Endothelial cell (in vitro differentiated cells): ENCODE data around the gene FGFR4. TPM values are rescaled to one million over a fixed set of nuclear protein-coding genes. Genes with fewer than 3 reads are reported as not detected.

Source experiments
- DNase-seq: peaks from one replicate; pipeline ENCODE4 v3.0.0; 2021; ENCODE audit warnings: low spot score
- H3K27ac Mint-ChIP-seq: one replicate; pipeline ENCODE4 v1.8.0; 2021; ENCODE audit warnings: mixed read lengths, inconsistent platforms; ENCODE audit not compliant: unreplicated experiment
- H3K27me3 Mint-ChIP-seq: one replicate; pipeline ENCODE4 v1.8.0; 2021; ENCODE audit warnings: mild to moderate bottlenecking, moderate library complexity, mixed read lengths, inconsistent platforms; ENCODE audit not compliant: unreplicated experiment
- H3K36me3 Mint-ChIP-seq: one replicate; pipeline ENCODE4 v1.8.0; 2021; ENCODE audit warnings: mild to moderate bottlenecking, low read depth, mixed read lengths, inconsistent platforms; ENCODE audit not compliant: unreplicated experiment
- H3K4me1 Mint-ChIP-seq: one replicate; pipeline ENCODE4 v1.8.0; 2021; ENCODE audit warnings: mild to moderate bottlenecking, mixed read lengths, inconsistent platforms; ENCODE audit not compliant: unreplicated experiment
- H3K4me3 Mint-ChIP-seq: one replicate; pipeline ENCODE4 v1.8.0; 2021; ENCODE audit warnings: mild to moderate bottlenecking, mixed read lengths, inconsistent platforms; ENCODE audit not compliant: unreplicated experiment
- H3K9me3 Mint-ChIP-seq: one replicate; pipeline ENCODE4 v1.8.0; 2021; ENCODE audit warnings: mixed read lengths, inconsistent platforms; ENCODE audit not compliant: unreplicated experiment
- CTCF ChIP-seq: fragments of 200-600 bp; sonication (generic); IDR thresholded peaks from one replicate; pipeline ENCODE4 v1.5.0; 2021; ENCODE audit warnings: antibody characterized with exemption; ENCODE audit not compliant: unreplicated experiment
- total RNA-seq: library from RNA; stranded (reverse); fragmentation: NEBNext Ultra II Directional; extraction: Animal tissue kit (Norgen Biotek cat#: 25700); gene quantifications from one replicate; pipeline ENCODE4 v1.2.1, GENCODE V29; 2021; ENCODE audit not compliant: unreplicated experiment

FGFR4 gene
- total RNA-seq, 1 donor from 2014 or later = 11.0 TPM

- Mint-ChIP-seq H3K27ac (no peak overlapping the region), H3K27me3 (peaks cover 8% of the 10 kb centered on the region), H3K4me3 (no peak overlapping the region), H3K9me3 (no peaks in the 10 kb centered on the region), H3K4me1 (peaks cover 18% of the 10 kb centered on the region), H3K36me3 (no peaks in the 10 kb centered on the region)
- TF ChIP-seq CTCF = no peak
- DNase-seq = no peak
Observed at GRCh38 chr5:177096162-177097015, 9.7 kb downstream of the FGFR4 start.

GRCh38 chr5:177097016-177097985 lies 10.6 kb downstream of the FGFR4 start:
- Mint-ChIP-seq H3K4me1 (peaks cover 18% of the 10 kb centered on the region), H3K36me3 (no peaks in the 10 kb centered on the region)

DNA sequence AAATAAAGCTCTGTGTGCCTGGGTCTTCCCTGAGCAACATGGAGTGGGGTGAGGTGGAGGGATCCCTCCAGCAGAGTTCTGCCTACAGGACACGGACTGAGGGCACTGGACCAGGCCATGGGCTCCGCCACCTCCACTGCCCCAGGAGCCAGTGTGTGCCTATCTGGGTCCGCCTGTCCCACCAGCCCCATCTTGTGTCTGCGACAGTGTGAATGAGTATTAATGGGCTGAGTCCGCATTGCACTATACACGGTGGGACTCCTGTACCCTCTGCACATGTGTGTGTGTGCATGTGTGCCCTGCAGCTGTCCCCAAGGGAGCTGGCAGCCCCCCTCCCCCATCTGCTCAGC lies 11.4 kb downstream of the FGFR4 start:
- TF ChIP-seq CTCF = no peak
- DNase-seq = no peak
- peaks cover 18% of the 10 kb centered on the region for H3K4me1 Mint-ChIP-seq
- peaks cover 1% of the 10 kb centered on the region for H3K27me3 Mint-ChIP-seq
- H3K27ac Mint-ChIP-seq = no peak overlapping the region
- no peaks in the 10 kb centered on the region for H3K36me3 Mint-ChIP-seq
- no peak overlapping the region for H3K4me3 Mint-ChIP-seq
- no peaks in the 10 kb centered on the region for H3K9me3 Mint-ChIP-seq

More at GRCh38 chr5:177097016-177097985, 10.6 kb downstream of the FGFR4 start:
- Mint-ChIP-seq H3K27me3 (peaks cover 1% of the 10 kb centered on the region), H3K27ac (no peak overlapping the region), H3K9me3 (no peaks in the 10 kb centered on the region), H3K4me3 (no peak overlapping the region)
- no peak for TF ChIP-seq CTCF
- DNase-seq = no peak

DNA sequence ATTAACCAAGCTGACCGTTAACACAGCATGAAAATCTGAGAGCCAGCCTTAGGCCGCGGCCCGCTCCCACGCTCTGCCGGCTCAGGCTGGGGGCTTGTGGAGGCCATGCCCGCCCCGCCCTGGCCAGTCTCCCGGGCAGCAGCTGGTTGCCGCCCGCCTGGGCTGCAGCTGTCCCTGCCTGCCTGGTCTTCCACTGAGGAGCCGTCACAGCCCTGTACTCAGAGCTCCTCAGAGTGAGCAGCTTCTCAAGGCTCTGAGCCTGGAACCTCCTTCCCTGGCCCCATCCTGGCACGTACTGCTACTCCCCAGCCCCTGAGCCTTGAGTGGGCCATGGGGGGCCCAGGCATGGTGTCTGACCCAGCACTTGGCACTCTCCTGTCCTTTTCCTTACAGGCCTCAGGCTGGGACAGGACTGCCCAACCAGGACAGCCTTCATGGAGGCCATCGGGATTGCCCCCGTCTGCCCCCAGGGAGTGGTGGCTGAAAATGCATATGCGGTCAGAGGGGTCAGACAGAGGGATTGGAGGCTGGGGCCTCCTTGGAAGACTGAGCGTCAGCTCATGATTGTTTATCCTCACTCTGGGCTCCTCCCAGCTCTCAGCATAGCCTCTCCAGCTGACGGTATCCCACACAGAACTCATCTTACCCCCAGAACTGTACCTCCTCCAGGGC lies 11.9 kb downstream of the FGFR4 start:
- no peak overlapping the region for H3K4me3 Mint-ChIP-seq

More for the DNA sequence above, 11.9 kb downstream of the FGFR4 start:
- DNase-seq = no peak
- Mint-ChIP-seq H3K27ac (no peak overlapping the region), H3K9me3 (no peaks in the 10 kb centered on the region), H3K27me3 (peaks cover 1% of the 10 kb centered on the region), H3K4me1 (peaks cover 18% of the 10 kb centered on the region), H3K36me3 (no peaks in the 10 kb centered on the region)
- TF ChIP-seq CTCF = no peak
